Neural cell (in vitro differentiated cells): Measurements from ENCODE around the gene RAB4B. TPM values are rescaled to one million over a fixed set of nuclear protein-coding genes. Genes with fewer than 3 reads are reported as not detected.
A peak's percentile ranks its signal among the peaks of the same experiment; 100 is the strongest.

Source experiments
- H2AFZ ChIP-seq: fragments of 200-600, 300-800 bp; sonication (generic), shearing (Covaris generic); 2 replicates; pipeline ENCODE4 v1.6.0; 2014; ENCODE audit warnings: low read depth, mild to moderate bottlenecking, antibody characterized with exemption, low read length, moderate library complexity
- H3F3A ChIP-seq: fragments of 200-600 bp; shearing (Covaris generic); 2 replicates; pipeline ENCODE4 v1.6.1; 2016; ENCODE audit warnings: mild to moderate bottlenecking, moderate library complexity, mixed read lengths, antibody characterized with exemption, low read length; ENCODE audit not compliant: insufficient read depth, poor library complexity, severe bottlenecking
- H3K27ac ChIP-seq: fragments of 200-600, 300-800 bp; sonication (generic), shearing (Covaris generic); 2 replicates; pipeline ENCODE4 v1.5.1; 2014; ENCODE audit warnings: mild to moderate bottlenecking, low read length, moderate library complexity
- H3K27me3 ChIP-seq: fragments of 300-800, 200-600 bp; sonication (generic), shearing (Covaris generic); 2 replicates; pipeline ENCODE4 v1.6.0; 2014; ENCODE audit warnings: mild to moderate bottlenecking, low read depth, low read length, moderate library complexity; ENCODE audit not compliant: insufficient read depth
- H3K36me3 ChIP-seq: fragments of 300-800, 200-600 bp; sonication (generic), shearing (Covaris generic); 2 replicates; pipeline ENCODE4 v1.5.1; 2014; ENCODE audit warnings: mild to moderate bottlenecking, antibody characterized with exemption, low read length, moderate library complexity; ENCODE audit not compliant: insufficient read depth
- H3K4me2 ChIP-seq: fragments of 300-800, 200-600 bp; sonication (generic), shearing (Covaris generic); 2 replicates; pipeline ENCODE4 v1.6.0; 2014; ENCODE audit warnings: mild to moderate bottlenecking, low read length
- H3K4me3 ChIP-seq: fragments of 300-800, 200-600 bp; sonication (generic), shearing (Covaris generic); 2 replicates; pipeline ENCODE4 v1.5.1; 2014; ENCODE audit warnings: mild to moderate bottlenecking, low read length, moderate library complexity
- H3K79me2 ChIP-seq: fragments of 200-600 bp; shearing (Covaris generic); replicated peaks from 2 replicates; pipeline ENCODE4 v1.6.0; 2014; ENCODE audit warnings: mild to moderate bottlenecking, low read length, moderate library complexity; ENCODE audit not compliant: insufficient read depth
- H3K9ac ChIP-seq: fragments of 300-800, 200-600 bp; sonication (generic), shearing (Covaris generic); 2 replicates; pipeline ENCODE4 v1.6.1; 2016; ENCODE audit warnings: mild to moderate bottlenecking, low read length, mixed read lengths
- H3K9me2 ChIP-seq: fragments of 200-600 bp; shearing (Covaris generic); 2 replicates; pipeline ENCODE4 v1.6.1; 2016; ENCODE audit warnings: mild to moderate bottlenecking, low read length, mixed read lengths; ENCODE audit not compliant: insufficient read depth
- H3K9me3 ChIP-seq: fragments of 200-600, 300-800 bp; sonication (generic), shearing (Covaris generic); 2 replicates; pipeline ENCODE4 v1.6.1; 2016; ENCODE audit warnings: mild to moderate bottlenecking, mixed run types, low read length, moderate library complexity, mixed read lengths
- H4K20me1 ChIP-seq: fragments of 200-600 bp; shearing (Covaris generic); 2 replicates; pipeline ENCODE4 v1.6.1; 2016; ENCODE audit warnings: mild to moderate bottlenecking, mixed run types; ENCODE audit not compliant: insufficient read depth
- CTCF ChIP-seq: fragments of 450-650 bp; IDR thresholded peaks from 2 replicates; pipeline ENCODE4 v1.5.1; 2014; ENCODE audit warnings: antibody characterized with exemption, mild to moderate bottlenecking, moderate library complexity; ENCODE audit not compliant: poor library complexity, severe bottlenecking
- EP300 ChIP-seq: fragments of 450-650 bp; conservative IDR thresholded peaks from 2 replicates; pipeline ENCODE4 v1.6.1; 2014; ENCODE audit warnings: antibody characterized with exemption, mild to moderate bottlenecking, moderate library complexity; ENCODE audit not compliant: poor library complexity, severe bottlenecking
- EZH2 ChIP-seq: fragments of 200-600, 300-800 bp; shearing (Covaris generic), sonication (generic); IDR thresholded peaks from 2 replicates; pipeline ENCODE4 v1.6.1; 2014; ENCODE audit warnings: antibody characterized with exemption, low read length, borderline replicate concordance, mild to moderate bottlenecking; ENCODE audit not compliant: insufficient read depth, poor library complexity, severe bottlenecking
- MXI1 ChIP-seq: fragments of 450-650 bp; conservative IDR thresholded peaks from 2 replicates; pipeline ENCODE4 v1.6.1; 2014; ENCODE audit warnings: antibody characterized with exemption, mild to moderate bottlenecking; ENCODE audit not compliant: poor library complexity, severe bottlenecking
- POLR2AphosphoS5 ChIP-seq: IDR thresholded peaks from 2 replicates; pipeline ENCODE4 v1.6.1; 2012
- RAD21 ChIP-seq: fragments of 450-650 bp; conservative IDR thresholded peaks from 2 replicates; pipeline ENCODE4 v1.6.1; 2014; ENCODE audit warnings: antibody characterized with exemption, mild to moderate bottlenecking, moderate library complexity
- REST ChIP-seq: IDR thresholded peaks from 2 replicates; pipeline ENCODE4 v1.6.1; 2012; ENCODE audit warnings: borderline replicate concordance
- SMC3 ChIP-seq: fragments of 450-650 bp; conservative IDR thresholded peaks from 2 replicates; pipeline ENCODE4 v1.6.1; 2014; ENCODE audit warnings: antibody characterized with exemption, mild to moderate bottlenecking, moderate library complexity; ENCODE audit not compliant: poor library complexity
- TAF1 ChIP-seq: IDR thresholded peaks from 2 replicates; pipeline ENCODE4 v1.6.1; 2012; ENCODE audit warnings: low read depth
- polyA plus RNA-seq: library from polyadenylated mRNA; depleted of rRNA; stranded (reverse); fragments of >200 nt; gene quantifications from 2 replicates; pipeline ENCODE4 v1.2.3, GENCODE V29; 2014

Gene RAB4B
- polyA plus RNA-seq, 1 donor from 2014 or later = 66.0 TPM

- H3K79me2 ChIP-seq = no peaks in the 10 kb centered on the region
- no peaks in the 10 kb centered on the region for H3K9me3 ChIP-seq
- peaks cover 4% of the 10 kb centered on the region for H3F3A ChIP-seq
- no peaks in the 10 kb centered on the region for H4K20me1 ChIP-seq
- TF ChIP-seq MXI1 (no peak), EP300 (no peak), CTCF (no peak), SMC3 (no peak), POLR2AphosphoS5 (no peak), TAF1 (no peak), REST (no peak)
- H3K27ac ChIP-seq = peak overlapping the region; percentile 99
- peak overlapping the region; percentile 77 for H2AFZ ChIP-seq
- peak overlapping the region; percentile 87 for H3K9ac ChIP-seq
- H3K4me3 ChIP-seq = peak overlapping the region; percentile 80
- H3K27me3 ChIP-seq = no peaks in the 10 kb centered on the region
- no peaks in the 10 kb centered on the region for H3K36me3 ChIP-seq
- H3K9me2 ChIP-seq = no peaks in the 10 kb centered on the region
- peak overlapping the region; percentile 78 for H3K4me2 ChIP-seq
These were observed 959 bp upstream of the RAB4B start for GRCh38 chr19:40776932-40777644.

GRCh38 chr19:40777645-40777936 lies 456 bp upstream of the RAB4B start:
- Histone ChIP-seq H3K9me3 (no peaks in the 10 kb centered on the region), H3K36me3 (no peaks in the 10 kb centered on the region), H4K20me1 (no peaks in the 10 kb centered on the region), H3K79me2 (no peaks in the 10 kb centered on the region), H3K4me2 (peak overlapping the region; percentile 78), H3K27ac (peak overlapping the region; percentile 99), H3K9me2 (no peaks in the 10 kb centered on the region), H2AFZ (no peak overlapping the region), H3K27me3 (no peaks in the 10 kb centered on the region), H3K9ac (peak overlapping the region; percentile 87), H3K4me3 (peak overlapping the region; percentile 80), H3F3A (peaks cover 4% of the 10 kb centered on the region)
- TF ChIP-seq CTCF = no peak
- TF ChIP-seq RAD21 = peak; percentile 40
- TF ChIP-seq POLR2AphosphoS5 = peak; percentile 70
- TF ChIP-seq TAF1 = no peak
- peak; percentile 35 for TF ChIP-seq EP300
- peak; percentile 10 for TF ChIP-seq MXI1
- TF ChIP-seq REST = no peak
- no peak for TF ChIP-seq EZH2
- peak; percentile 35 for TF ChIP-seq SMC3
